8988T (cell line): ENCODE results near the gene HSD11B2.
"Not testable (repeated sequence)": the region's sequence is repeated elsewhere in the genome, so short reads cannot be mapped to it uniquely, and the experiment has no call there.

ENCODE experiments used
- DNase-seq: peaks from one replicate; pipeline ENCODE4 v3.0.0; 2011

Gene HSD11B2

GRCh38 chr16:67396159-67397035 is 34.5 kb upstream of the HSD11B2 start:
- DNase-seq = peak; percentile 85

- DNase-seq = peak; percentile 49
Observed at GRCh38 chr16:67397036-67397801, 33.7 kb upstream of the HSD11B2 start.

DNA sequence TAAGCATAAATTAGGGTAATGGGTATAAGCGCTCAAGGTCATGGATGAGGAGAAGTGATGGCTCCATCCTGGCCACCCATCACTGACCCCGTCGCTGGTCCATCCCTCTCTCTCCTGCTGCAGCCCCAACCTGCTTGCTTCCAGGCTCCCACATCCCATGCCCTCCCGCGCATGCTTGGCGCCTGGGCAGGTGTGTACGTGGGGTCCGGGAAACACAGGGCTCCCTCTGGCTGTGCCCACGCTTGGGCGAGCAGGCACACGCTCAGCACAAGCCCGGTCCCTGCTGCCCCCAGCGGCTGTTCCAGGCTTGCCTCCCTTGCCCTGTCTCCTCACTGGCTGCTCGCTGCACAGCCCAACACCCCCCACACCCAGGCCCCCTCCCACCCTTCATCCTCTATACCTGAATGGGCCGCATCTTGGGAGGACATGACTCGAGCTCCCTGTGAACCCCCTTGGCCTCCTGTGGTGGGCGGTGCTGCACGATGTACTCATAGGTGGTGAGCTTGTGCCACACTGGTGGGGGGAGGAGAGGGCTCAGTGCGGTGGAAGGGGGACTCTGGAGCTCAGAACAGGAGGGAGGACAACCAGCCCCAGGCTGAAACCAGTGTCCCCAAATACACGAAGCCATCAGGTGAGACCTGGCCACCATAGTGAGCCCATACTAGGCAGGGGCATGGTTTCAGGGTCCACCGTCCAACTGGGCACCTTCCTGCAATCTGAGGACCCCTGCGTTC is 32.9 kb upstream of the HSD11B2 start:
- DNase-seq = peak; percentile 46

DNA sequence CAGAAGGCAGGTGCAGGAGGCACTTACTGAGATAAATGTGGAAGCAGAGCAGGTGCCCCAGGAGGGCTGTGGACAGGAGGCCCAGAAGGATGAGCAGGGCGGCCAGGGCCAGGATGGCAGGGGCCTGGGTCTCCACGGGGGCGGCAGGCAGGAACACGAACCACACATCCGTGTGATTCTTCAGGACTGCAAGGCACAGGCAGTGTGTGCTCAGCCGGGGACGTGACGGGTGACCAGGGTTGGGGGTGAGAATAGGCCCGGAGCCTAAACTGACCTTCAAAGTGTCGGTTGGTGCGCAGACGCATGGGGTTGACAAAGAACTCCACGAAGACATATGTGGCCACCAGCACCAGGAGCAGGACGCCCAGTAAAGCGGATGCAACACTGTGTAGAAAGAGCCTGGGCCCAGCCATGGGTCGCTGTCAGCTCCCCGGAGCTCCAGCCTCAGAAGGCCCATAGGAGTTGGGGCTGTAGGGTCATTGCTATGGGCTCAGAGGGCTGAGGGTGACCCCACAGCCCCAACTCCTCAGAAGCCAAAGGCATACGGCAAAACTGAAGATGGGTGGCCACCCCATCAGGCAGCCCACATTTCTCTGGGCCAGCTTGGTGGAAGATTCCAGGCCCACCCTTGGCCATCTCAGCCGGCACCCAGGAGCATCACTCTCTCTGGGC is 32.2 kb upstream of the HSD11B2 start:
- peak; percentile 29 for DNase-seq

GRCh38 chr16:67399218-67399733 is 31.6 kb upstream of the HSD11B2 start:
- peak; percentile 77 for DNase-seq

DNA sequence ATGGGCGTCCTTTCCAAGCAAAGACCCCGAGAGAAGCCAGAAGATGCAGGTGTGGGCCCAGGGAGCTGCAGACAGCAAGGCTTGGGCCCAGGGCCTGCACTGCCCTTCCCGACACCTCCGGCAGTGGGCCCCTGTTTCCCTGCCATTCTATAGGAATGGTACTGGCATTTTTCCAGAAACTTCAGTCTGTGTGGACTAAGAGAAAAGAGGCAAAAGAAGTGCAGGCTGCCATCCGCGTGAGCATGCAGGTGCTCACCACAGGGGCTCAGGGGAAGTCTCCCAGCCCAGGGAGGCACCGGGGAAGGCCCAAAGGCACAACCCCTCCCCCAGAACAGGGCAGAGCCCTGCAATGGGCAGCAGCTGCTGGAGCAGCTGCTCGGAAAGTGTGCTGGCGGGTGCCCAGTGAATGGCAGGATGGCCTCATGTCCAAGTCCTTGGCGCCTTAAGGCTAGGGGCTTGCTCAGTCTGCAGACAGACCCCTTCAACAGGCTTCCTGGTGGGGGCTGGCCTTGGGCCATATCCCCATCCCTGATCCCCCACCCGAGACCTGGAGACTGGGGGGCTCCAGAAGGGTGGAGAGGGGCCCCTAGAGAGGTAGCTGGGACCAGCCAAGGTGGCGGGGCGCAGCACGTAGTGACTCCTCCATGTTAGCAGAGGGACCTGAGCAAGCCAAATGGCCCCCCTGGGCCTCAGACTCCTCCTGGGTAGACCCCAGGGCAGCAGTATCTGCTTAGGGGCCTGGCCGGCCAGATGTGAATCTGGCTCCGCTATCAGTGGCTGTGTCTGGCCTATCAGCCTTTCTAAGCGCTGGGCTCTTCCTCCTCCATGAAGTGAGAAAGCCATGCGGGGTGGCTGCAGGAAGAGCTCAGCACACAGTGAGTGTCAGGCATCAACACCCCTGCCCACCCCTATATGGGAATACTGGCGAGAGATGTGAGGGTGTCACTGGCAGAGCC is 30.9 kb upstream of the HSD11B2 start:
- peak; percentile 43 for DNase-seq

DNA sequence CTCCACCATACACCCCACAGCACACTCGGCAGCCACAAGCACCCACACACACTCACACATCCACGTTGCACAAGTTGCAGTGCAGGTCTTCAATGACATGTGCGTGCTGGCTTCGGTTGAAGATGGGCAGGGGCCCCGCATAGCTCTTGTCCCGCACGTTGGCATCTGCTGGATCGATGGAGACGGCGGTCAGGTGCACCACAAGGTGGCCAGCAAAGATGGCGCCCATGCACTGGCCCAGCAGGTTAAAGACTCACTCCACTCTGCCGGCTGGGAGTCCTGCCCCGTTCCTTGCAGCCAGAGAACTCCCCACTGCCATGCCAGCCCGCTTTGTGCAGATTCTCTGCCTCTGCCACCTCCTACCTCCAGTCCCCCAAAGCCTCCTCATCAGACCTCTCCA is 30.0 kb upstream of the HSD11B2 start:
- no peak for DNase-seq

DNA sequence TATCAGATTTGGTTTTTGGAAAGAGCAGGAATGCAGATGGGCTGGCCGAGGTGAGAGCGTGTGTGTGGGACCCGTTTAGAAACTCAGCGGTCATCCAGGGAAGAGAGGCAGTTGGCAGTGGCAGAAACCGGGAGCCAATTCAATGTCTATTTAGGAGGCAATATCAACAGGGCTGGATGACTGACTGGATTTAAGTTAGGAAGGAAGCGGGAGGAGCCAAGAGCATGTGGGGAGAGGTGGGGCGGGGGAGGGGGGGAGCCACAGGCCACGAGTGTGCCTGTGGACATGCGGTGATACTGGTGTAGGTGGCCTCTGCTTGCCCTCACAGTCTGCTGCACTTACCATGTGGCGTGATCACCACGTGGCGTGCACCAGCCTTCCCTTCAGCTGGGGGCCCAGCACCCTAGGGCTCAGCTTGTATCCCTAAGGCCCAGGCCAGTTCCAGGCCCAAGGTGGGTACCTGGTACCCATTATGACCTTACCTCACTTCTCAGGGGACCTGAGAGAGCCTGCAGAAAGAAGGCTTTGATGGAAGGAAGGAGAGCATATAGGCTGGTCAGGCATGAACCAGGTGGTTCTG is 26.9 kb upstream of the HSD11B2 start:
- no peak for DNase-seq

- DNase-seq = no peak
Observed at GRCh38 chr16:67404740-67405226, 26.1 kb upstream of the HSD11B2 start.

DNA sequence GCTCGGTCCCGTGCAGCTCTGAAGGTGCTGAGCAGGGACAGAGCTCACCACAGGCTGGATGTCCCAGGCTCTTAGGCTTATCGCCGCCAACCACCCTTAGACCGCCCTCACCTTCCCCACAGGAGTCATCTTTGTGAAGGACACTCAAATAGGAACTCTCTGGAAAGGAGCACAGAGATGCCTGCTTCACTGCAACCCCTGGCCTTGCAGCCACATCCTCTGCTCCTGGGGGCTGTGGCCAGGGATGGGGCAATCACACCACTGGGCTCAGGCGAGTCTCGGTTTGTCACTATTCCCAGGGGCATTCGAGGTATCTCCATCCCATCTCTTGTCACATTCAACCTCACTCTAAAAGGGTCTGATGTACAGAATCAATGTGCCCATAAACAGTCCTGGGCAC is 25.6 kb upstream of the HSD11B2 start:
- no peak for DNase-seq

- no peak for DNase-seq
Observed at GRCh38 chr16:67406111-67406971, 24.6 kb upstream of the HSD11B2 start.

DNA sequence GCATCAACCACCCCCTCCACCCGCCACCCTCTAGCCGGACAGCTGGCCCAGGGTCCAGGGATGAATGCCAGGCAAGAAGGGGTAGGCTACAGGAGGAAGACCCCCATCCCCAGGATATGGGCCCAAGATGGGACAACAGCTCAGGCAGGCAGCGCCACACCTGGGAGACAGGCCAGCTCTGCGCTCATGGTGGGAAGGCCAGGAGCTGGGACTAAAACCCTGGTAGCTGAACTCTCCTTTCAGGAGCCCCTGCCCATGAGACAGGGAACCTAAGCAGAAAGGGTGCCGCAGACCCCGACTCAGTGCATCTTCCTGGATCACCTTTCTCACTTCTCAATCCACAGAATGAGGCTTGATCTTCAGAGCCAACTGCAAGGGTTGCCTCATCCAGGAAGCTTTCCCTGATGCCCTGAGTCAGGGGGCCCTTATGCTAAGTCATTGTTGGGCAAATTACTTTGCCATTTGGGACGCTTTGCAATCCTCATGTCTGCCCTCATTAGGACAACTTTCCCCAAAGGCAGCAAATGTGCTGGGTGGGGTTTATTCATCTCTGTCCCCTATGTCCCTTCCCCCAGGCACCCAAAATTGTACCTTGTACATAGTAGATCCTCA is 23.6 kb upstream of the HSD11B2 start:
- DNase-seq = no peak

GRCh38 chr16:67407788-67408452 is 23.0 kb upstream of the HSD11B2 start:
- no peak for DNase-seq

DNA sequence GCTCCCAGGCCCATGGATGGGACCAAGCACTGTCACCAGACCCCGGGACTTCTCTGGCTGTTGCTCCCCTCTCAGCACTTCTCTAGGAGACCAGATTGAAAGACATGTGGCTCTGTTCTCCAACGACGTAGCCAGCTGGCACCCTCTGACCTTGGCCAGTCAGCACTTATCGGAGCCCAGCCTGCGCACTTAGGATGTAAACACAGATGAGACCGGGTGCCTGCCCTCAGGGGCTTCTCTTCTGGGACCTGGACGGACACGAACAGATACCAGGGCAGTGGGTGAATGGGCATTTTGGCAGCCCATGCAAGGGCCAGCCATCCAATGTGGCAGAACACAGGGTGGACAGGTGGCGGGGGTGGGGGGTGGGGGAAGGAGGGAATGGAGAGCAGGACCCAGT is 21.3 kb upstream of the HSD11B2 start:
- DNase-seq = no peak

GRCh38 chr16:67411339-67411738 is 19.6 kb upstream of the HSD11B2 start:
- DNase-seq = no peak

GRCh38 chr16:67412294-67412693 is 18.6 kb upstream of the HSD11B2 start:
- no peak for DNase-seq

GRCh38 chr16:67413978-67414911 is 16.7 kb upstream of the HSD11B2 start:
- DNase-seq = no peak

- DNase-seq = not testable (repeated sequence)
Observed at GRCh38 chr16:67415421-67415820, 15.5 kb upstream of the HSD11B2 start.
